ENCODE data around the gene TMEM255A.

Gene TMEM255A

GRCh38 chrX:120281021-120281624, 30.1 kb downstream of the TMEM255A start:
- DNase-seq (ENCODE audit: low spot score) = no peak
- POLR2A ChIA-PET (ENCODE audit: low non-redundant PET) = no interaction called here
- CTCF ChIA-PET = no interaction called here
- no peak for TF ChIP-seq CTCF (conservative IDR thresholded peaks at IDR 0.05; ENCODE audit: low read depth)
- H3K27ac ChIP-seq = no peak overlapping the region

GRCh38 chrX:120274958-120275357, 36.3 kb downstream of the TMEM255A start:
- H3K27ac ChIP-seq = no peak overlapping the region
- CTCF ChIA-PET = interaction anchor here (0.7 to 1.8 kb wide), 2 partner anchors 34 to 36 kb away, joined by 4 read pairs; partner anchors contain the start of gene TMEM255A
- no peak for DNase-seq (ENCODE audit: low spot score)

GRCh38 chrX:120274145-120274544, 37.1 kb downstream of the TMEM255A start:
- TF ChIP-seq CTCF (conservative IDR thresholded peaks at IDR 0.05; ENCODE audit: low read depth) = no peak
- no peak for DNase-seq (ENCODE audit: low spot score)
- ChIA-PET CTCF (no interaction called here), POLR2A (ENCODE audit: low non-redundant PET) (no interaction called here)
- H3K27ac ChIP-seq = no peak overlapping the region

More at GRCh38 chrX:120274958-120275357, 36.3 kb downstream of the TMEM255A start:
- POLR2A ChIA-PET (ENCODE audit: low non-redundant PET) = no interaction called here
- TF ChIP-seq CTCF (conservative IDR thresholded peaks at IDR 0.05; ENCODE audit: low read depth) = no peak

- CTCF ChIA-PET = no interaction called here
- POLR2A ChIA-PET (ENCODE audit: low non-redundant PET) = interaction anchor here (0.6 kb wide), 1 partner anchor 198 kb away, joined by 3 read pairs; no protein-coding TSS in a partner anchor
- TF ChIP-seq CTCF (conservative IDR thresholded peaks at IDR 0.05; ENCODE audit: low read depth) = no peak
- H3K27ac ChIP-seq = no peak overlapping the region
- no peak for DNase-seq (ENCODE audit: low spot score)
Observed at GRCh38 chrX:120271218-120271617, 40.0 kb downstream of the TMEM255A start.

DNA sequence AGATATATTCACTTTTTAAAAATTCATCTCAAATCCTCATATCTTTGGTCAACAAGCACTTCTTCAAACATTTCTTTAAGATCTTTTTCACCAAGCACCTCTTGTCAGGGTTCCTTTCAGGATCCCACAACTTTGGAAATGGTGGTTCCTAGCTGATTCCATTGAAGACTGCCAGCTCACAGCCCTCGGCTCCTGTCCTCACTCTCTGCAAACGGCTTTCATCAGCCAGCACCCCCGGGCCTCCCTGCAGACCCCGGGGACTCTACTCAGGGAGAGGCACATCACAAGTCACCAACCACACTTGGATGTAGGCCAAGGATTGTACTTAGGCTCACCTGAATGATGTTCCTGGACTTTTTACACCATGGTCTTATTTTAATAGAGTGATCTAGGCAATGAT, 40.7 kb downstream of the TMEM255A start:
- ChIA-PET POLR2A (ENCODE audit: low non-redundant PET) (no interaction called here), CTCF (no interaction called here)
- H3K27ac ChIP-seq = peak overlapping the region; percentile 69
- TF ChIP-seq CTCF (conservative IDR thresholded peaks at IDR 0.05; ENCODE audit: low read depth) = no peak
- DNase-seq (ENCODE audit: low spot score) = no peak

DNA sequence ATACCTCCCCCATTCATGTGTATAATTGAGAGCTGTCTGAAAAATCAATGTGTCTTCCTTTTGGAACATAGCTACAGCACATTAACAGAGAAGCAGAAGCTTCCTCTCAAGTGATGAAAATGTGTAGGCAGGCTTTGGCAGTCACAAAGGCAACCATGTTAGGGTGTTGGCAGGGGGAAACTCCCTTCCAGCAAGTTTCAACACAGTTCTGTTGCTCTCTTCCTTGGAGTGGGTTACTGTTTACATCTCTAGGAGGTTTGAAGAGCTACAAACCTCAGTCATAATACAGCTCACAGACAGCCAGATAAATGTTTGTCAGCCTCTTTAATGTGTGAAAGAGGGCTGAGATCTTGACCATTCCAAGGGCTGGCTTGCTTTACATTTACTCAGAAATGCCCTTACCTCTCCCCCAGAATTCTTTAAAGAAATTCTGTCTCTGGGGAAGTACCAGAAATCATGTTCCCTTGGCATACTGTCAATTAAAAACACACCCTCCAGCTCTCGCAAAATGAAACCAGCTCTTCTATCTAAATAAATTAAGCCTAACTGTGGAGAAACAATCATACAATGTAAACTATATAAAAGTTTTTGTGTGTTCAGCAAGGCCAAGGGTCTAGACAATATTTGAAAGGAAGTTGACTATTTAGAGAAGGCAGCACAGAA, 41.8 kb downstream of the TMEM255A start:
- POLR2A ChIA-PET (ENCODE audit: low non-redundant PET) = no interaction called here
- CTCF ChIA-PET = no interaction called here
- peak; percentile 16 for DNase-seq (ENCODE audit: low spot score)
- no peak for TF ChIP-seq CTCF (conservative IDR thresholded peaks at IDR 0.05; ENCODE audit: low read depth)
- H3K27ac ChIP-seq = no peak overlapping the region
